SK-N-DZ (cell line): ENCODE measurements around the gene CCNL1.

ENCODE experiments used
- DNase-seq: peaks from one replicate; pipeline ENCODE4 v3.0.0-alpha.2; 2015; ENCODE audit warnings: low spot score

CCNL1 gene

DNA sequence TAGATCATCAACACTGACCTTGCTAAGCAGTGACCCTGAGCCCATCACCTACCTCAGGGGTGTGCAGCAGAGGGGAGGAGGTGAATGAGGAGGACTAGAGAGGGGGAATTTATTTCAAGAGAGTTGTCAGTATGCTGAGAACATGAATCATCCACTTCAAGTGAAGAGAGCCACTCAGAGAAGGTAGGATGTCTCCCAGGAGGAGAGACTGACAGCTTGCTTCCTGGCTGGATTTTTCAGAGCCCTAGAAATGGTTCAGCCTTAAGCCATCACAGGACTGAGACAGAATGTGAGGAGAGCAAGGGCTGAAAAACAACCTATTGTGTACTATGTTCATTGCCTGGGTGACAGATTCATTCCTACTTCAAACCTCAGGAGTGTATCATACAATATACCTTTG lies 34.8 kb downstream of the CCNL1 start:
- DNase-seq: no peak

DNA sequence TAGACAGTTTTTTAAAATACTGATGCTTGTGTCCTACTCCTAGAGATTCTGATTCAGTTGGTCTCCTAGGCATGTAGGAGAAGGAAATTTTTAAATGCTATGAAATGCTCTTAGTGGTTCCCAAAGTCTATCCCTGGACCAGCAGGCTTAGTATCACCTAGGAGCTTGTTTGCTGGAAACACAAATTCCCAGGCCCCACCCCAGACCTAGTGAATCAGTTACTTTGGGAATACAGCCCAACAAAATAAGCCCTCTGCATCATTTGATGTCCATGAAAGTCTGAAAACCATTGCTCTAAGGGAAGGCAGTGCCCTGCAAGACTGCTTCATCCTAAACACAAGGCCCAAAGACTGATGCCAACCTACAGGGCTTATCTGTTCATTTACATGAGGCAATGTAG lies 36.3 kb downstream of the CCNL1 start:
- no peak for DNase-seq

DNA sequence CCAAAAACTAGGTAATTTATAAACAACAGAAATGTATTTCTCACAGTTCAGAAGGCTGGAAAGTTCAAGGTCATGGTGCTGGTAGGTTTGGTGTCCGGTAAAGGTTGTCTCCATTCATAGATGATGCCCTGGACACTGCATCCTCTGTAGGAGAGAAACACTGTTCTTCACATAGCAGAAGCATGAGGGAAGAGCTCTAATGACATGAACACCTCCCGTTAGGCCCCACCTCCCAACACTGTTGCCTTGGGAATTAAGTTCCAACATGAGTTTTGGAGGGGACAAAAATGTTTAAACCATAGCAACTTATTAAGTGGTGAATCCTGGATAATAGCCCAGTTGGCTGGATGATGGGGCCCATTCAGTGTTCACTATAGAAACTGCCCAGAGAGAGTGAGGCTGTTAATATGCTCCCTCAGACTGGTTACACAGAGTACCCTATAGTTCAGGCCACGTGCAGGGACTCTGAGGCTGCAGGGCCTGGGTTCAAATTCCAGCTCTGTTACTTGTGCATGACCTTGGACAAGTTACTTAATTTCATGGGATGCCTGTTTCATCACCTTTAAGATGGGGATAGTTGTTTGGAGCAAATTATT lies 37.0 kb downstream of the CCNL1 start:
- no peak for DNase-seq

DNA sequence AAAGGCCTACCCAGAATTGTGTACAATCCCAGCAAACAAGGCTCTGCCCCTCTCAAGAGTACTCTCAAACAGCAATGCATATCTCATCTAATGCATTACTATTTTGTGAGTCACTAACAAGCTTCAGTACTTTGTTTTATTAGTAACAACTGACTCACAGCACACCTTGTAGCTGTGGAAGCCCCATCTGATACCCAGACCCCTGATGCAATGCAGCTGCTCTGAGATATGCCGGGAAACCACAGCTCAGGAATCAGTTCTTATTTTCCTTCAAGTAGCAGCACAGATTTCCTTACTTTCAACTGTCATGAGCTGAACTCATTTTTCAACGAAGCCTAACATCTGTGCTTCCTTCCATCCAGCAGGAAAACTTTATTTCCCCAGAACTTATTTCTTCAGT lies 37.8 kb downstream of the CCNL1 start:
- DNase-seq: no peak

DNA sequence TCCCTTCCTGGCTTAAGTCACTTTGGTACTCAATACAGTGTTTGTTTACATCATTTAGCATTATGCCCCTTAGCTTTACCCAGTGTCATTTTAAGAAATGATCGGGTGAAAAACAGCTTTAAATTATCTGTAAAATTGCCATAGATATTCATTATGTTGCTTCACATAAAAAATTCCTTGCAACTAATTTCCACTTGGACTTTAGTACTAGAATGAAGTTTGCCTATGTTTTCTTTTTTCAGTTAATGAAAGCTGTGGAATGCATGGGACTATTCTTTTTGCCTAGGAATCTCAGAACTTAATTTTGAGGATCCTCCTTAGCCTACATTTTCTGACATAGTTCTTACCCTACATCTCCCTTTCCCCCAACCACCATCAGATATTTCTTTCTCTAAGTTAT lies 38.4 kb downstream of the CCNL1 start:
- DNase-seq: no peak

DNA sequence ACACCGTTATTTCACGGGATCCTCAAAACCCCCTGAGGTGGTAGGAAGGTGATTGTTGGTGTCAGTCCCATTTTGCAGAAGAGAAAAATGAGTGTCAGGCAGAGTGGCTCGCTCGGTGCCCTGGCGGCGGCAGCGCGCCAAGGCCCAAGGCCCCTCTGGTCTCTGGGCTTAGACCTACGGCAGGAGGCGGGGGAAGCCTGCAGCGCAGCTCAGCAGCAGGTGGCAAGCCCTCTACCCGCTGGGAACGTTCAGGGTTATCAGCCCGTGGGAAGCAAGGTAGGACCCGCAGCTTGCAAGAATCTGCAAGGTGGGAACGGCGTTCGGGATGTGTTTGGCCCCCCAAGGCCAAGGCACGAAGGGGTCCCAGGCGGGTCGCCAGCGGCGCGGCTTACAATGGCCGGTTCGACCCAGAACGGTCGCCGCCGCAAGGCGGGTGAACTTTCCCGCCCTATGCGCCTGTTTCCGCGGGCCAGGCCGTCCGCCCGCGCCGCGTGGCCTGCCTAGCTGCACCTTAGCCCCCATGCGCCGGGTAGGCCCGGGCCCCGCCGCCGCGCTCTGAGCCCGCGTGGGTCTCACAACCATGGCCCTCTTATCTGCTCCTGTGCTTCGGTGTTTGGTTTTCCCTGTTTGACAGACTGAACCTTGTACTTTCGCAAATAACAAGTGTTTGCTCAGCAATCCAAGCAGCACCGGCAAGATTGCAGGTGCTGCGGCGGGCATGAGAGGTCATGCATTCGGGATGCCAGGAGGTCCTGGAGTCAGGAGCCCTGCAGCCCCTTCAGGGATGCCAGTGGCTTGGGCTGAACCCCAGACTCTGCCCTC lies 39.7 kb downstream of the CCNL1 start:
- no peak for DNase-seq

DNA sequence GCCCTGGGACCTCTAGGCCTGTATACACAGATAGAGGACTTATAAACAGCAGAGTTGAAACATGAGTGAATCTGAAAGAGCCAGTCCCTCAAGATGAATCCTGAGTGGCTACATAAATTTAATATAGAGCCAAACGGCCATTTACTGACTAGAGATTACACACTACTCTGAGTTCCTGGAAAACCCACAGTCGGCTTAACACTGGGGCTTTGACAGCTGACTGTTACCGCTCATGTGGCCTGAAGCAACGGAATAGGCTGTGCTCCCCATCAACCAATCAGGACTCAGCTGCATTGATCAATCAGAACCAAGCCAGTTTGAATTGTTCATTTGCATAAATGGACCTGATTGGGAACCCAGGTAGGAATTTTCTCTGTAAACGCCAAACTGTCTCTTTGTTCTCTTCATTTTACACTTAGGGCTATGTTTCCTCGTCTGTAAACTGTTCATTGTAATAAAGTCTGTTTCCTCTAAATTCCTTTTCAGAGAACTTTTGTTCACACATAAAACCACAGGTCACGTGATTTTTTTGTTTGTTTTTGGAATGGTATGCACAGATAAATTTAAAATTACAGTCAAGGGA lies 40.5 kb downstream of the CCNL1 start:
- no peak for DNase-seq

DNA sequence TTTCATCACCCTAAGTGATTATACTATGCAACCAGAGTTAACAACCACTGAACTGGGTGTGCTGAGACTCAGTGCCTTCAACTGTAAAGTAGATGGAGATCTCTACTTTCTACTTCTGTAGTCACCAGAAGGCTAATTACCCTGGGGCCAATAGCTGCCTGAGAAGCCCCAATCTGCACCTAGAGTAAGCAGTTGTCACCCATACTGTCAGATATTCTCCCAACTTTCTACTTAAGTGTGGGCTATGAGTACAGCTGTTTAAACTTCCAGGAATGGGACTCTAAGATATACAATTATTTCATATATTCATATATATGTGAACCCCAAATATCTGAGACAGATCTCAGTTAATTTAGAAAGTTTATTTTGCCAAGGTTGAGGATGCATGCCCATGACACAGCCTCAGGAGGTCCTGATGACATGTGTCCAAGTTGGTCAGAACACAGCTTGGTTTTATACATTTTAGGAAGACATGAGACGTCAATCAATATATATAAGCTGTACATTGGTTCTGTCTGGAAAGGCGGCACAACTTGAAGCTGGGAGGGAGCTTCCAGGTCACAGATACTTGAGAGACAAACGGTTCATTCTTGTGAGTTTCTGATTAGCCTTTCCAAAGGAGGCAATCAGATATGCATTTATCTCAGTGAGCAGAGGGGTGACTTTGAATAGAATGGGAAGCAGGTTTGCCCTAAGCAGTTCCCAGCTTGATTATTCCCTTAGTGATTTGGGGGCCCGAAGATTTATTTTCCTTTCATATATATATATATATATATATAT lies 41.9 kb downstream of the CCNL1 start:
- DNase-seq: no peak

DNA sequence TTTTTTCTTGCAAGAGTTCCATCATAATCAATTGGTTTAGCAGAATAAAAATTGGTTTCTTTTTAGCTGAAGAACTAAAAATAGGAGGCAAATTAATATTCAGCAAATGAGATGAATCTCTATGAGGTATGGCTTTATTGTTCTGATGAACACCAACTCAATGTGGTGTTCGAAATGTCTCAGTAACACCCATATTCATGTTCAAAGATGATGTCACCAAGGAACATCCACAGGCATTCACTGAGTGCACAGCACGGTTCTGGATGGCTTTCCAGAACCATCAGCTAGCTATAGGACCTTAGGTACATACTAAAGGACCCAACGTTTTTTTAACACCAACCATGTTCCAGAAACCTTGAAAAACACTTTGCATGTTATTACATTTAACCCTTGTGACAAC lies 42.7 kb downstream of the CCNL1 start:
- no peak for DNase-seq

DNA sequence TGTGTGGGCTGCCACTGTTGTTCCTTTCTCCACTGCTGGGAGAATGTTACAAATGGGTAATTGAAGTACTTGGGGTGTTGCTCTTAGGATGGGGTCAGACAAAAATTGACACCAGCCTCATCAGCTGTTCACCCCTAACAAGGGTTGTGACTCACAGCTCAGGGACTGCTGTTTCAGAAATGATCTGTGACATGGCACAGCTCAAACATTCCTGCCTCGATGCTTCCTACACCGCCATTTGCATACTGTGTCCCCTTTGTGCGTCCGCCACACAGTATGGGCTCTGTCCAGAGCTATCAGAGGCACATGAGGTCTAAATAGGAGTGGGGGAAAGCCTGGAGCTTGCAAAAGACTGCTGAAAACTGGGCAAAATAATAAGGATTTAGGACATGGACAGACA lies 43.9 kb downstream of the CCNL1 start:
- no peak for DNase-seq

DNA sequence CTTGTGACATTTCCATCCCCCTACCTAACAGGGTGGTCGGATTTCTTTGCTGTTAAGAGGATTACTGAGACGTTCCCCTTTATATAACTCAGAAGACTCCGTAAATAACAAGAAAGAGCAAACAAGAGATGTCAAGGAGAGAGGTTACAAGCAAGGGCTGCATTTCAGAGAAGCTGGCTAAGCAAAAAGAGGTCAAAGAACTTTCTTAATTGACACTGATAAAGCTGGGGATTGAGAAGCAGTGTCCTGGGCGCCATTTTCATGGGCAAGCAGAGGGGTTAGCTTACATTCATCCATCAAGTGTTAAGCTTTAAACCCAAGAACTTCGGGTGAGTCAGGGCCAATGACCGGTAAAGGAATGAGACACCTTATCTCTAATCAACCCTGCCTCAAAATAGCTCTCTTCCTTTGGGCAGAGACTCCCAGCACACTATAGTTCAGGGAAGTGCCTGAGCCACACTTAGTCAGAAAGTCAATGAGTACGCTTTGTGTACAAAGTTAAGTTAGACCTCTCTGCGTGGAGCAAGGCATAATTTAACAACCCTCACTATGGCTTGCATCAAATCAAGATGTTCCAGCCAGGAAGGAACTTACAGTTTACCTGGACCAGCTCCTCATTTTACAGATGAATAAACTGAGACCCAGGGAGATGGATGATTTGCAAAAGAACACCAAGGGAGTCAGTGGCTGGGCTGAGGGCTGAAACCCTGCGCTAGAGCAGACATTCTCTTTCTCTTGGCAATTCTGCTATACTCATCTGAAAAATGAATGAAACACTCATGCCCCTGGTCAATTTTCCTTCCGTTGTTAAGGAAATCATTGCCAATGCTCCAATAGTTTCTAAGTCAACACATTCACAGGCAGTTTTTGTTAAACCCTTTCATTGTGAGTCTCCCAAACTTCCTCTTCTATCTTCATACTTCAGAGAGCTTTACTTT lies 44.6 kb downstream of the CCNL1 start:
- no peak for DNase-seq

DNA sequence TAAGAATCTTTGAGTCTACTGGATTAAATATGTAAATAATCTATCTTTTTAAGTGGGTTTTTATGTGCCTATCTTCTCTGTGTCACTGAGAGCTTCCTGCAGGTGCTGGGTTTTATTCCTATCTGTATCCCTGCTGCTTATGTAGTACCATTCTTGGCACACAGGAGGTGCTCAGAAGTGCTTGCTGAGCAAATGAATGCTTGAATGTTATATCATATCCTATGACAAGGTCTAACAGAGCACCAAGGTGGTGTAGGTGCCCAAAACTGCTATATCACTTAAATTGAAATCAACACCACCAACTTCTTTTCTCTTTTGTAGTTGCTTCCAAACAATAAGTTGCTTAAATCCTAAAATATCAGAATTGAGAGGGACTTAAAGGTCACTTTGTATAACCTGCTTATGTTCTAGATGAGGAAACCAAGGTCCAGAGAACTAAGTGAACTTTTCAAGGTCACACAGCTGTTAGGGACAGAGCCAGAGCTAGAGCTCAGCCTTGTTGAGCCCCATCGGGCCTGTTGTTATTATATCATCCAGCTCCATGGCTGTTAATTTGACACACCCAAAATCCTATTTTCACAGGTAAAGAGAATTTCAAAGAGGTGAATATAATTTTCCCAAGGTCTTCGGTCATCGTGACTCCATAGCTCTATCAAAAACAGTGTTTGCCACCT lies 46.0 kb downstream of the CCNL1 start:
- DNase-seq: no peak

DNA sequence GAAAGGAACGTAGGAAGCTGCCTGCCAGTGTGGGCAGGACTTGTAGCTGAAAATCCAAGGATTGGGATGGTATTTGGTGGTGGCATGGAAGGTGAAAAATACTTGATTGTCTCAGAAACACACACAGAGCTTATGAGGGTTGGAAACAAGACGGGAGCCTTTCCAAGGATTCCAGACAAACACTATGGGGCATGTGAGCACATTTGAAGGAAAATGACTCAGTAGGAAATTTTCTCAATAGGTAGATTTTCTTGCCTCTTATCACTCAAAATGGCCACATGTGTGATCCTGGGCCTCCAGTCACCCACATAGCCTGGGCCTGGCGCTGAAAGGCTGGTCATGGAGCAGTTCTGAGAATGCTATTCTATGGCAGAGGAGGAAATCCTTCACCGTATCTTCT lies 47.4 kb downstream of the CCNL1 start:
- DNase-seq: no peak

DNA sequence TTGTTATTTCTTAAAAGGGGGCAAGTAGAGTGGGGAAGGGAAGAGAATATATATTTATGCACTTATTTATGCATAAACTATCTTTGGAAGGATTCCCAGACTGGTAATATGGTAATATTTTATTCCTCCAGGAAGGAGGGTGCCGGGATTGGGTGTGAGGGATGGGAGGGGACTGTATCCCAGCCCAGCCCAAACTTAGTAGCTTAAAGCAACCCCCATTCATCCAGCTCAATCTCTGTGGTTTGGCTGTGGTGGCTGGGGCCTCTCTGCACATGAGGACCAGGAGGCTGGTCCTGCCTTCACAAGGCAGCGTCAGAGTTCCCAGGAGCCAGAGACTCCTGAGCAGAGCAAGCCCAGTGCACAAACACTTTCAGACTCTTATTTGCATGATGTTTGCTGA lies 48.4 kb downstream of the CCNL1 start:
- no peak for DNase-seq

DNA sequence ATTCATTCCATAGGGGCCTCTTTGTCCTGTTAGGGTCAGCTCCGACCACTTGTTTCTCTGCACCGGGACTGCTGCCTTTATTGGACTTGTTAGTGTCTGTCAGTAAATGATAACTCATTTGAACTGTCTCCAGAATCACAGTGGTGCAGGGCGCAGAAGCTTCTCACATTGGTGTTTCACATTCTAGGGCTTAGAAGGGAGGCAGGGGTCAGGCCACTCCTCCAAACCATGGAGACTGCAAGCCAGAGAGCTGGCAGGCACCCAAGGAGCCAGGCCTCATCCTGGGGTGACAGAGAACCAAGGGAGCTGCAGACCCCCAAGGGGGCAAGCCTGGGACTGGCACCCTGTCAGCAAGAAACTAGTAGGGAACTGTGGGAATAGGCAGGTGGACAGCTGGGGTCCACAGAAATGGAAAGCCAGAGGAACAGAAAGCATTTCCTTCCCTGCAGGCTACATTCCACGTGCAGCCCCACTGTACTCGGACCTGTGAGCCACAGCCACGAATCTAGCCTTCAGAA lies 49.1 kb downstream of the CCNL1 start:
- no peak for DNase-seq

DNA sequence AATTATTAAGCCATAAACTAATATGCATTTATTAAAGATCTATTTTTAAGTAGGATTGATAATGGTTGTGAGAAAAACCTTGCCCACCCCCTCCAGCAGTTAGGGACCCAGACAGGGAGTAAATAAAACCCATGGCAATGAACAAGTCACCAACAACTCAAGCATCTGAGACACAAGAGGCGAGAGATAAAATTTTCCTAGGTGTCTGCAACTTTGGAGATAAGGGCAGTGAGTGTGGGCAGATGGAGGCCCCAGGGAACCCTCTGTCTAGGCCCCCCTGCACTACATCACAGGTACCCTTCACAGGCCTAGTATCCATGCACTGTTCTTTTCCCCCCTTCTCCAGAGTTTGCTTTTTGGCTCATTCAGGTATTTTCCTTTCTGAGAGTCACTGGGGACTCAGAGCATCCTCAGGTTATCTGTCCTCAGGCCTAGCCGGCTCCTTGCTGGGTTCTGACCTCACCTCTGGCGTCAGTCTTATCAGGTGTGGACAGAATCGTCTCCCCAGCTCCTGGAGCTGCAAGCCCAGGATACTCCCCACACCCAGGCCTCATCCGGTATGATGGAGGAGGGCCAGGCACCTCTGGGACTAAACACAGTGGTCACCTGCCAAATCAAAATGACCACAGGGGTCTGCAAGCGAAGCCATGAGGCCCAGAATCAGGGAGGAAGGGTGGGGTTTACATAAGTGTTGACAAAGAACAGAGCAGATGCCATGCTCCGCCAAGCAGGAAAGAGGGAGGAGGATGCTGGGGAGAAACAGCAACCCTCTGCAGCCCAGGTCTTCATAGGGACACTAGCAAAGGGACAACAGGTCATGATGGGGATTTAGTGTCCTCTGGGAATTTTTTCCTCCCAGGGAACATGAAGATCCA lies 50.4 kb downstream of the CCNL1 start:
- DNase-seq: peak; percentile 49

DNA sequence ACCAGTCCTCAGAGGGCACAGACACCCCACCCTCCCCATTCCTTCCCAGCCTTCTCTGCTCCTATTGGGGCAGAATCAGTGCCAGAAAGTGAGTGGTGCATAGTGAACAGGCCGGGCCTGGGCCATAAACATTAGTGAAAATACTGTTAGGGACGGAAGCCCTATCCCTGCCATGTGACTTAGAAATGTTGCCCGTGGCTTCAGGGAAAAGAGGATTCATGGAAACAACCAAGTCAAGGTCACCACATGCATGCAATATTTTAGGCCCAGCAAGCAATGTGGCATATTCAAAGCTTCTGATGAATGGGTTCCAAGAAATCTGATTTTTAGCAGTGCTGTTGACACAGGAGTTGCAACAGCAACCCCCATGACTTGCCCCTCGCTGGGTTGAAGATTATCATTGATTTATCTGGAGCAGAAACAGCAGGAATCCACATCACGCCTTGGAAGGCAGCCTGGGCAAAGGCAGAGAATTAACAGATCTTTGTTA lies 52.3 kb downstream of the CCNL1 start:
- no peak for DNase-seq

DNA sequence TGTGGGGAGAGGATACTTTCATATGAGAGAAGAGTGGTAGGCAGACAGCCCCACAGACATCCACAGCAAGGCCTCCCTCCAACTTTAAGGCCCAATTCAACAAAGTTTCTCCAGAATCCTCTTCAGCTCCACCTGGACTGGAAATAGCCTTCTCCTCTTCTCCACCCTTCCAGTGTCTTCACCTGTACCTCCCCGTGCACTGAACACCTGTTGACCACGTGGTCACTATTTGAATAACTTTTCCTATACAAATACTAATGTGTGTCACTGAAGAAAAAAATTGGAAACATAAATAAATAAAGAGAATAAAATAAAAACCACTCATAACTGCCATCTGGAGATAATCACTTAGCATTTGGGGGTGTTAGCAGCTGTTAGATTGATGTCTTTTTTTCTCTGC lies 52.9 kb downstream of the CCNL1 start:
- DNase-seq: no peak
